SK-N-SH (cell line): ENCODE data around the gene TSSC4. TPM values are rescaled to one million over a fixed set of nuclear protein-coding genes. Genes with fewer than 3 reads are reported as not detected.
A peak's percentile ranks its signal among the peaks of the same experiment; 100 is the strongest.

Source experiments
- CTCF ChIA-PET: fragments of 300-600, 350-600 bp; formaldehyde crosslinking; extraction: SDS; loops from one replicate; lab custom pipeline; 2021; lab: Yijun Ruan, JAX
- POLR2A ChIA-PET: fragments of 350-600 bp; sonication (Branson Sonifier 250); formaldehyde crosslinking; extraction: SDS; loops from one replicate; lab custom pipeline; 2020; ENCODE audit warnings: antibody characterized with exemption, inconsistent platforms; lab: Yijun Ruan, JAX
- DNase-seq: peaks from one replicate; pipeline ENCODE4 v3.0.0; 2012
- H2AFZ ChIP-seq: fragments of 200-600 bp; sonication (generic); 2 replicates; pipeline ENCODE4 v1.8.1; 2016; ENCODE audit warnings: antibody characterized with exemption, mild to moderate bottlenecking, low read depth
- H3F3A ChIP-seq: fragments of 200-600 bp; sonication (generic); replicated peaks from 2 replicates; pipeline ENCODE3; 2016; ENCODE audit warnings: antibody characterized with exemption, mild to moderate bottlenecking; ENCODE audit not compliant: insufficient read depth
- H3K27ac ChIP-seq, 2 experiments: fragments of 200-500 bp in 1 of 2; fragments of 200-600 bp in 1 of 2; sonication (Bioruptor generic) in 1 of 2; sonication (generic), shearing (Covaris generic) in 1 of 2; 2 replicates each; pipeline versions ENCODE4 v1.5.1 to v1.6.1; 2014 to 2016; ENCODE audit warnings: low read depth in 2 of 2, inconsistent platforms in 1 of 2, low read length in 1 of 2, mild to moderate bottlenecking in 1 of 2, mixed read lengths in 1 of 2
- H3K27me3 ChIP-seq: fragments of 200-600 bp; sonication (generic), shearing (Covaris generic); 2 replicates; pipeline ENCODE4 v1.6.1; 2016; ENCODE audit warnings: mixed run types; ENCODE audit not compliant: insufficient read depth
- H3K36me3 ChIP-seq, 2 experiments: fragments of 200-500 bp in 1 of 2; fragments of 200-600 bp in 1 of 2; sonication (Bioruptor generic) in 1 of 2; sonication (generic) in 1 of 2; replicated peaks in 1 of 2; 2 replicates each; pipeline versions ENCODE3 to v1.5.1; 2014 to 2016; ENCODE audit warnings: low read length in 1 of 2, mild to moderate bottlenecking in 1 of 2; ENCODE audit not compliant: insufficient read depth in 2 of 2, control insufficient read depth in 1 of 2
- H3K4me1 ChIP-seq, 2 experiments: fragments of 200-500 bp in 1 of 2; fragments of 200-600 bp in 1 of 2; sonication (Bioruptor generic) in 1 of 2; sonication (generic), shearing (Covaris generic) in 1 of 2; 2 replicates each; pipeline versions ENCODE4 v1.5.1 to v1.6.1; 2014 to 2016; ENCODE audit warnings: low read depth in 1 of 2, low read length in 1 of 2, mixed run types in 1 of 2; ENCODE audit not compliant: insufficient read depth in 2 of 2, control insufficient read depth in 1 of 2
- H3K4me2 ChIP-seq: fragments of 200-600 bp; sonication (generic), shearing (Covaris generic); 2 replicates; pipeline ENCODE4 v1.6.1; 2017; ENCODE audit warnings: mixed run types
- H3K4me3 ChIP-seq, 2 experiments: fragments of 200-500 bp in 1 of 2; fragments of 200-600 bp in 1 of 2; sonication (Bioruptor generic) in 1 of 2; sonication (generic), shearing (Covaris generic) in 1 of 2; 2 replicates each; pipeline versions ENCODE4 v1.5.1 to v1.8.1; 2014 to 2016; ENCODE audit warnings: low read depth in 2 of 2, inconsistent platforms in 1 of 2, low read length in 1 of 2, mild to moderate bottlenecking in 1 of 2, mixed read lengths in 1 of 2, moderate library complexity in 1 of 2
- H3K79me2 ChIP-seq: fragments of 200-600 bp; sonication (generic); 2 replicates; pipeline ENCODE4 v1.8.1; 2017; ENCODE audit warnings: mild to moderate bottlenecking; ENCODE audit not compliant: insufficient read depth
- H3K9ac ChIP-seq: fragments of 200-600 bp; sonication (generic); 2 replicates; pipeline ENCODE4 v1.6.1; 2017; ENCODE audit warnings: mixed run types
- H3K9me2 ChIP-seq: fragments of 200-600 bp; sonication (generic); 2 replicates; pipeline ENCODE4 v1.6.1; 2017; ENCODE audit warnings: mixed run types
- H3K9me3 ChIP-seq: fragments of 200-600 bp; sonication (generic); 2 replicates; pipeline ENCODE4 v1.6.1; 2017; ENCODE audit warnings: mixed run types, mild to moderate bottlenecking, moderate library complexity
- H4K20me1 ChIP-seq: fragments of 200-600 bp; sonication (generic); 2 replicates; pipeline ENCODE4 v1.6.1; 2017; ENCODE audit warnings: mild to moderate bottlenecking, mixed run types; ENCODE audit not compliant: insufficient read depth
- EP300 ChIP-seq, 2 experiments: IDR thresholded peaks; 2 replicates each; pipeline versions ENCODE4 v1.4.0 to v1.6.1; 2012; ENCODE audit warnings: borderline replicate concordance in 1 of 2, low read depth in 1 of 2, low read length in 1 of 2
- FOSL2 ChIP-seq: IDR thresholded peaks from 2 replicates; pipeline ENCODE4 v1.4.0; 2012; ENCODE audit warnings: low read depth, mild to moderate bottlenecking, moderate library complexity, borderline replicate concordance
- FOXM1 ChIP-seq: IDR thresholded peaks from 2 replicates; pipeline ENCODE4 v1.4.0; 2012; ENCODE audit warnings: low read depth, mild to moderate bottlenecking
- GATA2 ChIP-seq: sonication (generic); formaldehyde crosslinking; IDR thresholded peaks from 2 replicates; pipeline ENCODE4 v1.5.0; 2020; ENCODE audit warnings: mild to moderate bottlenecking, missing genetic modification reagents
- MXI1 ChIP-seq: IDR thresholded peaks from 2 replicates; pipeline ENCODE4 v1.6.1; 2012; ENCODE audit warnings: mild to moderate bottlenecking, low read depth, low read length, improper control_type of control experiment
- NFIC ChIP-seq: IDR thresholded peaks from 2 replicates; pipeline ENCODE4 v1.4.0; 2012; ENCODE audit warnings: borderline replicate concordance
- NRF1 ChIP-seq: IDR thresholded peaks from 2 replicates; pipeline ENCODE4 v1.6.1; 2012; ENCODE audit warnings: low read depth, mild to moderate bottlenecking, low read length
- POLR2AphosphoS5 ChIP-seq: IDR thresholded peaks from 2 replicates; pipeline ENCODE4 v1.6.1; 2012; ENCODE audit warnings: low read depth, low read length
- RCOR1 ChIP-seq: fragments of 150-350 bp; IDR thresholded peaks from 2 replicates; pipeline ENCODE4 v1.6.1; 2017; ENCODE audit warnings: antibody characterized with exemption, low read length
- SIN3A ChIP-seq: IDR thresholded peaks from 2 replicates; pipeline ENCODE4 v1.6.1; 2012; ENCODE audit warnings: low read depth, mild to moderate bottlenecking, low read length, moderate library complexity, borderline replicate concordance
- TAF1 ChIP-seq: IDR thresholded peaks from 2 replicates; pipeline ENCODE4 v1.6.1; 2012; ENCODE audit warnings: low read depth, mild to moderate bottlenecking, low read length, moderate library complexity, borderline replicate concordance
- TCF12 ChIP-seq: IDR thresholded peaks from 2 replicates; pipeline ENCODE4 v1.4.0; 2012
- WGBS: methylation state at CpG from one replicate; pipeline ENCODE4 v1.1.6; 2017; ENCODE audit warnings: low lambda C conversion rate; 5-methylcytosine and 5-hydroxymethylcytosine counted together
- polyA plus RNA-seq, 3 experiments: library from polyadenylated mRNA; depleted of rRNA; stranded (reverse); fragments of >200 nt; gene quantifications; 2 replicates each; pipeline ENCODE4 v1.2.3, GENCODE V29; 2012
- TF ChIP-seq, protein P1 (sequence below): IDR thresholded peaks from 2 replicates; pipeline ENCODE4 v1.4.0; 2012; ENCODE audit warnings: low read depth, borderline replicate concordance
- TF ChIP-seq, protein P2 (sequence below): fragments of 200-600 bp; sonication (generic); IDR thresholded peaks from 2 replicates; pipeline ENCODE4 v1.6.1; 2017; ENCODE audit warnings: antibody characterized with exemption, mild to moderate bottlenecking, moderate library complexity

TSSC4 gene
- polyA plus RNA-seq, 1 of the 3 experiments (the other 2 are of a cell fraction) = 45.1 TPM

DNA sequence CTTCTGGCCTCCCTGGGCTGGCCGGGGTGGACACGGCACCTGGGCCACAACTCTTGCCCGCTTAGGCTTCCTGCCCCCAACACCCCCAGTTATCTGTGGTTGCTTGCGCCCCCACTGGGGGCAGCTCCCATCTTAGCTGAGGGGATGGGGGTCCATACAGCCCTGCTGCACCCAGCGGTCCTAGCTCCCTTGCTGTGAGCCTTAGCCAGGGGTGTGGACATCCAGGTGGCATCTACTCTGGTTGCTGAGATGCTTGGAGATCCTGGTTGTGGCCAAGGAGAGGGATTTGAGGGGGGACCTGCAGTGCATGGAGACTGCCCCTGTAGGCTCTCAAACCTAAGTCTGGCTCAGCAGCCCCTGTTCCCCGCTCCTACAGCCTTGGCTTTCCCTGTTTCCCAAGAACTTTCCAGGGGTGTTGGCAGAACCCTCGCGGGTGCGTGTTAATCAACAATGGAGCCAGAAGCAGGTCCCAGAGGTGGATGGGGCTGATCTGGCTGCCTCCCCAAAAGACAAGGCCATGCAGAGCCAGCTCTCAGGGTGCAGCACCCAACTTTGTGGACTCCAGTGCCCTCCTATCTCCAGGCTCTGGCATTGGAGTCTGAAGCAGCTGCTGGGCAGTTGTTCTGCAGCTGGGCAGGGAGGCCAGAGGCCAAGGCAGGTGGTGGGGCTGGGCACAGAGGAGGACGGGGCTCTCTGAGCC, 47.6 kb downstream of the TSSC4 start:
- H3K4me3 ChIP-seq = no peak overlapping the region
- no peaks in the 10 kb centered on the region for H3K9me3 ChIP-seq
- no peaks in the 10 kb centered on the region for H3K9me2 ChIP-seq
- H3K27me3 ChIP-seq = no peaks in the 10 kb centered on the region; the same call in 1 of the 2 replicates
- no peak overlapping the region for H2AFZ ChIP-seq
- WGBS = 35% methylated on average over 3 of the region's 10 CpGs
- DNase-seq = peak; percentile 20
- no peak overlapping the region for H3K4me2 ChIP-seq
- H3K9ac ChIP-seq = no peak overlapping the region
- no peaks in the 10 kb centered on the region for H3K36me3 ChIP-seq
- no peaks in the 10 kb centered on the region for H3K79me2 ChIP-seq
- POLR2A ChIA-PET = no interaction called here
- H3F3A ChIP-seq = no peaks in the 10 kb centered on the region
- H3K4me1 ChIP-seq = peaks cover 0 to 6% of the 10 kb centered on the region in 2 experiments; a peak in 1 of 4 replicates
- H3K27ac ChIP-seq = no peak overlapping the region
- TF ChIP-seq POLR2AphosphoS5 (no peak), TAF1 (no peak), GATA2 (CRISPR knock-in tag) (no peak), EP300 (IDR thresholded peaks at IDR 0.05; ENCODE audit: borderline replicate concordance in 1 of 2, low read depth in 1 of 2, low read length in 1 of 2) (no peak), MXI1 (no peak), TCF12 (no peak), RCOR1 (no peak), NRF1 (no peak), SIN3A (no peak), FOSL2 (no peak), NFIC (no peak), FOXM1 (no peak)
- TF ChIP-seq, protein P1, sequence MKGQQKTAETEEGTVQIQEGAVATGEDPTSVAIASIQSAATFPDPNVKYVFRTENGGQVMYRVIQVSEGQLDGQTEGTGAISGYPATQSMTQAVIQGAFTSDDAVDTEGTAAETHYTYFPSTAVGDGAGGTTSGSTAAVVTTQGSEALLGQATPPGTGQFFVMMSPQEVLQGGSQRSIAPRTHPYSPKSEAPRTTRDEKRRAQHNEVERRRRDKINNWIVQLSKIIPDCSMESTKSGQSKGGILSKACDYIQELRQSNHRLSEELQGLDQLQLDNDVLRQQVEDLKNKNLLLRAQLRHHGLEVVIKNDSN = no peak
- TF ChIP-seq, protein P2, sequence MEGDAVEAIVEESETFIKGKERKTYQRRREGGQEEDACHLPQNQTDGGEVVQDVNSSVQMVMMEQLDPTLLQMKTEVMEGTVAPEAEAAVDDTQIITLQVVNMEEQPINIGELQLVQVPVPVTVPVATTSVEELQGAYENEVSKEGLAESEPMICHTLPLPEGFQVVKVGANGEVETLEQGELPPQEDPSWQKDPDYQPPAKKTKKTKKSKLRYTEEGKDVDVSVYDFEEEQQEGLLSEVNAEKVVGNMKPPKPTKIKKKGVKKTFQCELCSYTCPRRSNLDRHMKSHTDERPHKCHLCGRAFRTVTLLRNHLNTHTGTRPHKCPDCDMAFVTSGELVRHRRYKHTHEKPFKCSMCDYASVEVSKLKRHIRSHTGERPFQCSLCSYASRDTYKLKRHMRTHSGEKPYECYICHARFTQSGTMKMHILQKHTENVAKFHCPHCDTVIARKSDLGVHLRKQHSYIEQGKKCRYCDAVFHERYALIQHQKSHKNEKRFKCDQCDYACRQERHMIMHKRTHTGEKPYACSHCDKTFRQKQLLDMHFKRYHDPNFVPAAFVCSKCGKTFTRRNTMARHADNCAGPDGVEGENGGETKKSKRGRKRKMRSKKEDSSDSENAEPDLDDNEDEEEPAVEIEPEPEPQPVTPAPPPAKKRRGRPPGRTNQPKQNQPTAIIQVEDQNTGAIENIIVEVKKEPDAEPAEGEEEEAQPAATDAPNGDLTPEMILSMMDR = no peak
- H4K20me1 ChIP-seq = no peaks in the 10 kb centered on the region
- CTCF ChIA-PET = interaction anchor here (0.6 to 3.7 kb wide), 5 partner anchors 26 to 1395 kb away, joined by 3 to 21 read pairs (median 3); no protein-coding TSS in a partner anchor
